Panc1 (cell line): Measurements from ENCODE around the gene INAFM2. TPM values are rescaled to one million over a fixed set of nuclear protein-coding genes. Genes with fewer than 3 reads are reported as not detected.

Experiments used
- ATAC-seq: fragments of 200-7000 bp; cut with Tn5 transposase; 2 replicates; pipeline ENCODE4 v1.9.1; 2020; ENCODE audit warnings: mild to moderate bottlenecking, moderate library complexity
- BruUV-seq: library from RNA; stranded (reverse); fragments of 400-500 nt; replicated peaks from 2 replicates; lab custom pipeline; 2021; lab: Mats Ljungman, UMichigan
- CTCF ChIA-PET: fragments of 300-600 bp; sonication (Branson Sonifier 250); formaldehyde crosslinking; loops from one replicate; lab custom pipeline; 2022; ENCODE audit warnings: antibody characterized with exemption; lab: Charles Lee
- POLR2A ChIA-PET: fragments of 300-600 bp; sonication (Branson Sonifier 250); formaldehyde crosslinking; loops from one replicate; lab custom pipeline; 2022; ENCODE audit warnings: antibody characterized with exemption; lab: Charles Lee
- DNase-seq: peaks from one replicate; pipeline ENCODE4 v3.0.0-alpha.2; 2010; ENCODE audit warnings: low read depth, low spot score
- H3K27ac ChIP-seq: 2 replicates; pipeline ENCODE4 v1.5.1; 2011; ENCODE audit warnings: mild to moderate bottlenecking, low read length, inconsistent platforms
- H3K27me3 ChIP-seq: fragments of 200-500 bp; sonication (Bioruptor generic); 2 replicates; pipeline ENCODE4 v1.6.0; 2014; ENCODE audit warnings: low read length, inconsistent platforms; ENCODE audit not compliant: control insufficient read depth, insufficient read depth
- H3K36me3 ChIP-seq: fragments of 200-500 bp; sonication (Bioruptor generic); 2 replicates; pipeline ENCODE4 v1.5.1; 2014; ENCODE audit warnings: inconsistent platforms, mild to moderate bottlenecking, low read length, moderate library complexity; ENCODE audit not compliant: control insufficient read depth, insufficient read depth
- H3K4me1 ChIP-seq: 2 replicates; pipeline ENCODE4 v1.5.1; 2011; ENCODE audit warnings: inconsistent platforms, mild to moderate bottlenecking, low read length, moderate library complexity; ENCODE audit not compliant: control insufficient read depth, insufficient read depth
- H3K4me3 ChIP-seq, 2 experiments: 2 replicates each; pipeline ENCODE4 v1.5.1; 2011 to 2012; ENCODE audit warnings: low read depth in 2 of 2, low read length in 2 of 2, mild to moderate bottlenecking in 2 of 2, inconsistent platforms in 1 of 2, moderate library complexity in 1 of 2
- H3K9me3 ChIP-seq: fragments of 200-500 bp; sonication (Bioruptor generic); 2 replicates; pipeline ENCODE4 v1.5.1; 2014; ENCODE audit warnings: low read depth, mild to moderate bottlenecking, inconsistent platforms, low read length, moderate library complexity; ENCODE audit not compliant: control insufficient read depth, insufficient read depth
- CTCF ChIP-seq: fragments of 450-650 bp; IDR thresholded peaks from 2 replicates; pipeline ENCODE4 v1.5.1; 2017; ENCODE audit warnings: mild to moderate bottlenecking
- POLR2AphosphoS5 ChIP-seq: IDR thresholded peaks from 2 replicates; pipeline ENCODE4 v1.6.1; 2012; ENCODE audit warnings: mild to moderate bottlenecking, low read depth, low read length, moderate library complexity
- REST ChIP-seq, 2 experiments: IDR thresholded peaks; 2 replicates each; pipeline ENCODE4 v1.6.1; 2011 to 2012; ENCODE audit warnings: low read depth in 2 of 2, control low read depth in 1 of 2, low read length in 1 of 2, mild to moderate bottlenecking in 1 of 2, moderate library complexity in 1 of 2; ENCODE audit not compliant: insufficient read depth in 1 of 2
- SIN3A ChIP-seq: IDR thresholded peaks from 2 replicates; pipeline ENCODE4 v1.6.1; 2012; ENCODE audit warnings: low read depth, mild to moderate bottlenecking, low read length, moderate library complexity, borderline replicate concordance; ENCODE audit not compliant: insufficient read depth
- TCF7L2 ChIP-seq: IDR thresholded peaks from 2 replicates; pipeline ENCODE4 v1.6.1; 2011; ENCODE audit warnings: mild to moderate bottlenecking, low read depth, low read length, inconsistent platforms
- in situ Hi-C: cut with HindIII; loops from 2 replicates; pipeline ENCODE4 v1.10.0; 2016; ENCODE audit warnings: low sequenced_read_pairs, low pct_unique_long_range_greater_than_20kb
- intact Hi-C: fragments of 100-400 bp; cut with micrococcal nuclease; formaldehyde crosslinking; loops from one replicate; pipeline ENCODE4 v1.10.0; 2022; ENCODE audit not compliant: unreplicated experiment
- total RNA-seq: library from RNA; stranded (reverse); gene quantifications from one replicate; pipeline ENCODE4 v1.2.1, GENCODE V29; 2021; ENCODE audit not compliant: unreplicated experiment

Gene INAFM2
- total RNA-seq, 1 experiment from 2014 or later = 10.4 TPM

- intact Hi-C loops = no loop called here
- ChIA-PET CTCF (interaction anchor here (1.1 to 4.4 kb wide), 3 partner anchors 27 to 90 kb away, joined by 3 to 33 read pairs (median 4); no protein-coding TSS in a partner anchor), POLR2A (interaction anchor here (0.7 kb wide), 1 partner anchor 32 kb away, joined by 4 read pairs; no protein-coding TSS in a partner anchor)
- no TSS peak for BruUV-seq
- H3K36me3 ChIP-seq = no peaks in the 10 kb centered on the region
- no peak within 1 kb of the TSS for H3K4me3 ChIP-seq
- DNase-seq = no peak
- in situ Hi-C loops = no loop called here
- TF ChIP-seq CTCF = no peak; the same call in 1 of the 2 replicates
- TF ChIP-seq SIN3A = no peak
- no peak for TF ChIP-seq REST (IDR thresholded peaks at IDR 0.05; ENCODE audit: insufficient read depth in 1 of 2, low read depth in 2 of 2, low read length in 1 of 2)
- no peak for TF ChIP-seq TCF7L2
- no peak for TF ChIP-seq POLR2AphosphoS5
- peaks cover 5% of the 10 kb centered on the region for H3K4me1 ChIP-seq
- H3K27ac ChIP-seq = no peak within 1 kb of the TSS
- H3K9me3 ChIP-seq = no peaks in the 10 kb centered on the region
- H3K27me3 ChIP-seq = no peaks in the 10 kb centered on the region
- peak; percentile 70 for ATAC-seq
Observed at GRCh38 chr15:40307421-40308211, 15.9 kb upstream of the INAFM2 start, which contains the start of gene PLCB2. TSS of gene PLCB2 (minus strand) at chr15:40307935. CDS start at chr15:40307672, 263 bp downstream.

- DNase-seq = no peak
- TF ChIP-seq POLR2AphosphoS5 = no peak
- TF ChIP-seq CTCF = no peak
- no peak for TF ChIP-seq REST (IDR thresholded peaks at IDR 0.05; ENCODE audit: insufficient read depth in 1 of 2, low read depth in 2 of 2, low read length in 1 of 2)
- no peak for TF ChIP-seq TCF7L2
- TF ChIP-seq SIN3A = no peak
- H3K36me3 ChIP-seq = no peaks in the 10 kb centered on the region
- no peak for ATAC-seq
- H3K27me3 ChIP-seq = no peaks in the 10 kb centered on the region
- peaks cover 5% of the 10 kb centered on the region for H3K4me1 ChIP-seq
- ChIA-PET POLR2A (no interaction called here), CTCF (interaction anchor here (0.8 to 4.4 kb wide), 8 partner anchors 14 to 92 kb away, joined by 3 to 33 read pairs (median 4); no protein-coding TSS in a partner anchor)
- in situ Hi-C loops (no loop called here), intact Hi-C loops (no loop called here)
- no peak overlapping the region for H3K27ac ChIP-seq
- no peaks in the 10 kb centered on the region for H3K9me3 ChIP-seq
- H3K4me3 ChIP-seq = no peak overlapping the region
- no TSS peak for BruUV-seq
Observed at GRCh38 chr15:40309344-40309862, 14.1 kb upstream of the INAFM2 start.
